Testis (tissue), 3 donors: ENCODE data around the gene MIR17HG. TPM values are rescaled to one million over a fixed set of nuclear protein-coding genes. Genes with fewer than 3 reads are reported as not detected.

Source experiments
- DNase-seq: peaks from one replicate; pipeline ENCODE4 v3.0.0-alpha.2; 2019
- H3K27ac ChIP-seq, 2 donors: fragments of 200-600 bp; sonication (generic); one replicate each; pipeline ENCODE4 v1.5.1; 2019
- H3K27me3 ChIP-seq: fragments of 200-600 bp; sonication (generic); one replicate; pipeline ENCODE4 v1.5.1; 2019
- H3K36me3 ChIP-seq: fragments of 200-600 bp; sonication (generic); one replicate; pipeline ENCODE4 v1.5.1; 2017; ENCODE audit warnings: low read depth; ENCODE audit errors: missing control alignments
- H3K4me1 ChIP-seq: fragments of 200-600 bp; sonication (generic); one replicate; pipeline ENCODE4 v1.5.1; 2019
- H3K4me3 ChIP-seq, 2 donors: fragments of 200-600 bp; sonication (generic); one replicate each; pipeline ENCODE4 v1.5.1; 2017 to 2019
- H3K9me3 ChIP-seq: fragments of 200-600 bp; sonication (generic); one replicate; pipeline ENCODE4 v1.5.1; 2017
- POLR2A ChIP-seq: fragments of 450-650 bp; IDR thresholded peaks from one replicate; pipeline ENCODE4 v1.6.1; 2017; ENCODE audit warnings: antibody characterized with exemption, mild to moderate bottlenecking, moderate library complexity
- WGBS, 2 donors: methylation state at CpG; one replicate each; pipeline ENCODE4 v1.1.5; 2018; 5-methylcytosine and 5-hydroxymethylcytosine counted together
- intact Hi-C: fragments of 100-400 bp; cut with DNase I; formaldehyde crosslinking; loops from one replicate; pipeline ENCODE4 v1.15.1; 2023; ENCODE audit warnings: low total_unique reads
- polyA plus RNA-seq: library from polyadenylated mRNA; stranded (reverse); fragments of 350-450 nt; fragmentation: Illumina TruSeq; extraction: RNeasy Lipid Tissue Mini Kit (QIAGEN cat#74804); gene quantifications from one replicate; pipeline ENCODE4 v1.2.3, GENCODE V29; 2014; ENCODE audit warnings: low read depth, low replicate concordance; ENCODE audit not compliant: insufficient read depth
- total RNA-seq, 2 donors: library from RNA; depleted of rRNA; stranded (reverse); fragments of >200 nt; gene quantifications; one replicate each; pipeline ENCODE4 v1.2.3, GENCODE V29; 2016
- TF ChIP-seq, protein P1 (sequence below), 3 experiments: fragments of 450-650 bp in 2 of 3; fragments of 200-600 bp in 1 of 3; sonication (generic) in 1 of 3; IDR thresholded peaks; one replicate each; pipeline ENCODE4 v1.5.1; 2016 to 2019; ENCODE audit warnings: antibody characterized with exemption in 3 of 3, mild to moderate bottlenecking in 2 of 3, moderate library complexity in 1 of 3

Gene MIR17HG
- total and polyA plus RNA-seq, 3 donors from 2014 or later: 3.3 to 7.7 (median 7.4) TPM

DNA sequence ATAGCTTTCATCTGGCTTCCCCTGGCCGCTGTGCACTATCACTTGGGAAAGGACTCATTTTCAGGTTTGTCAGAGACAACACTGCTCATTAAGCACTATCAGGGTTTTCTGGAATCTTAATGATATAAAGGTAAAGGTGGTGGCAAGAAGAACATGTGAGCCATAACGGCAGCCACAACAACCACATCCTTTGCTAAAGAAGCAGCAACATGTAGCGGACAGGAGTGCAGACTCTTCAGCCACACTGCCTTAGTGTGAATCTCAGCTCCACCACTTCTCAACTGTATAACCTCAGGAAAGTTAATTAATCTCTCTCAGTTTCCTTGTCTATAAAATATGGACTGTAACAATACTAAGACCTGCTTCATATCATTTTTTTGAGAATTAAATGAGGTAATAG is 24.1 kb upstream of the MIR17HG start:
- no peak overlapping the region for H3K4me3 ChIP-seq
- TF ChIP-seq, protein P1, sequence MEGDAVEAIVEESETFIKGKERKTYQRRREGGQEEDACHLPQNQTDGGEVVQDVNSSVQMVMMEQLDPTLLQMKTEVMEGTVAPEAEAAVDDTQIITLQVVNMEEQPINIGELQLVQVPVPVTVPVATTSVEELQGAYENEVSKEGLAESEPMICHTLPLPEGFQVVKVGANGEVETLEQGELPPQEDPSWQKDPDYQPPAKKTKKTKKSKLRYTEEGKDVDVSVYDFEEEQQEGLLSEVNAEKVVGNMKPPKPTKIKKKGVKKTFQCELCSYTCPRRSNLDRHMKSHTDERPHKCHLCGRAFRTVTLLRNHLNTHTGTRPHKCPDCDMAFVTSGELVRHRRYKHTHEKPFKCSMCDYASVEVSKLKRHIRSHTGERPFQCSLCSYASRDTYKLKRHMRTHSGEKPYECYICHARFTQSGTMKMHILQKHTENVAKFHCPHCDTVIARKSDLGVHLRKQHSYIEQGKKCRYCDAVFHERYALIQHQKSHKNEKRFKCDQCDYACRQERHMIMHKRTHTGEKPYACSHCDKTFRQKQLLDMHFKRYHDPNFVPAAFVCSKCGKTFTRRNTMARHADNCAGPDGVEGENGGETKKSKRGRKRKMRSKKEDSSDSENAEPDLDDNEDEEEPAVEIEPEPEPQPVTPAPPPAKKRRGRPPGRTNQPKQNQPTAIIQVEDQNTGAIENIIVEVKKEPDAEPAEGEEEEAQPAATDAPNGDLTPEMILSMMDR (IDR thresholded peaks at IDR 0.05): no peak
- TF ChIP-seq POLR2A: no peak
- no peaks in the 10 kb centered on the region for H3K27me3 ChIP-seq
- DNase-seq: no peak
- intact Hi-C loops: no loop called here
- 56 to 88% methylated on average over 3 of the region's 3 CpGs for WGBS, 2 donors
- no peak overlapping the region for H3K27ac ChIP-seq
- H3K4me1 ChIP-seq: no peaks in the 10 kb centered on the region
- no peaks in the 10 kb centered on the region for H3K9me3 ChIP-seq
- no peaks in the 10 kb centered on the region for H3K36me3 ChIP-seq

DNA sequence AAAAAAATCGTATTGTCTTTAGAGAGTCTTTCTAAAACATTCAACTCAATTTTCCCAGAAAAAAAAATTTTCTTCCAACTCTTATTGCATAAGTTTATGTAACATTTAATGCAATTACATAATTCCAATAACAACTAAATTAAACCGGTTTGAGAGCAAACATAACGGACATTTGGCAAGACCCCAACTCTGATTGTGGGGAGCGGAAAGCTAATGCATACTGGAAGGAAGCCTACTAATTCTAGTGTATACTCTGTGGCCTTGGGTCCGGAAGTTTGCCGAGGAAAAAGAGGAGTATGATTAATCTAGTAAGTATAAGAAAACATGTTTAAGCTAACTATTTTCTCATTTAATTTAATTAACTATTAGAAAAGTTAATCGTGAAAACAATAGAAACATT is 21.3 kb upstream of the MIR17HG start:
- no peaks in the 10 kb centered on the region for H3K36me3 ChIP-seq
- WGBS, 2 donors: 40 to 52% methylated on average over 7 of the region's 7 CpGs
- H3K9me3 ChIP-seq: no peaks in the 10 kb centered on the region
- intact Hi-C loops: no loop called here
- no peak for DNase-seq
- H3K4me3 ChIP-seq: no peak overlapping the region
- no peak overlapping the region for H3K27ac ChIP-seq
- no peaks in the 10 kb centered on the region for H3K27me3 ChIP-seq
- H3K4me1 ChIP-seq: no peaks in the 10 kb centered on the region
- TF ChIP-seq, protein P1 (IDR thresholded peaks at IDR 0.05): no peak
- TF ChIP-seq POLR2A: no peak

DNA sequence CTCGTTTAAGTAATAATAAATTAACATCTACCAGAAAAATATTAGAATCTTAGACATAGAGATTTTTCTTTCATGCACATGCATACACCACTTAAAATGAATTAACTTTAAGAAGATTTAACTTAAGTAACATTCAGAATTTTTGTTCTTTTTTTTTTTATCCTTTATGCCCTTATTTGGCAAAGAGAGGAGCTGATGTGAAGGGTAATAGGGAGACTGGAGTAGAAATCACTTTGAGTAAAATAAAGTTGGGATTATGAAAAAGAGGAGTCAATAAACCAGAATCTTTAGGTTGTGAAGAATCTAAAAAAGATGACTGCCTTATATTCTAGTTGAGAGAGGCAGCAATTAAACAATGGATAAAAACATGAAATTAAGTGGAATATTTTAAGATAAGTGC is 18.8 kb upstream of the MIR17HG start:
- Histone ChIP-seq H3K27ac (no peak overlapping the region), H3K4me1 (no peaks in the 10 kb centered on the region), H3K36me3 (no peaks in the 10 kb centered on the region), H3K27me3 (no peaks in the 10 kb centered on the region), H3K9me3 (no peaks in the 10 kb centered on the region), H3K4me3 (no peak overlapping the region)
- DNase-seq: no peak
- TF ChIP-seq, protein P1 (IDR thresholded peaks at IDR 0.05): no peak
- TF ChIP-seq POLR2A: no peak
- intact Hi-C loops: no loop called here
- WGBS, 2 donors: 86 to 94% methylated on average over 1 of the region's 1 CpG

DNA sequence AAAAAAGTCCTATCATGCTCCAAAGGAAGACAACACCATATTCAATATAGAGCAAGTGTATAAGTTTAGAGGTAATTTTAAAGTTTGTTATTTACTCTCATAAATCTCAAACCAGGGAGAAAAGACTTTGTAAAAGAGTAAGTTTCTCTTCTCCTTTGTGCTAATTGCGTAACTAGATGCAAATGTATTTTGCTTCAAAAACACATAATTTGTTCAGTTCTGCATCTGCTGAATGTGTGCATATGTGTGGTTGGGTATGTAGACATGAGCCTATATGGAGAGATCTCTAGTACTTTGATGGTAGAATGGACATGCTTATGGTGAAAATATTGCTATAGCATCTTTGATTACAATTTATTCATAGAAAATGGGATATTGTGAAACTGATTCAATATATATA is 17.8 kb upstream of the MIR17HG start:
- DNase-seq: no peak
- Histone ChIP-seq H3K4me1 (no peaks in the 10 kb centered on the region), H3K27ac (no peak overlapping the region), H3K27me3 (no peaks in the 10 kb centered on the region), H3K4me3 (no peak overlapping the region), H3K36me3 (no peaks in the 10 kb centered on the region), H3K9me3 (no peaks in the 10 kb centered on the region)
- 83 to 84% methylated on average over 1 of the region's 1 CpG for WGBS, 2 donors
- intact Hi-C loops: no loop called here
- TF ChIP-seq POLR2A: no peak
- TF ChIP-seq, protein P1 (IDR thresholded peaks at IDR 0.05): no peak

DNA sequence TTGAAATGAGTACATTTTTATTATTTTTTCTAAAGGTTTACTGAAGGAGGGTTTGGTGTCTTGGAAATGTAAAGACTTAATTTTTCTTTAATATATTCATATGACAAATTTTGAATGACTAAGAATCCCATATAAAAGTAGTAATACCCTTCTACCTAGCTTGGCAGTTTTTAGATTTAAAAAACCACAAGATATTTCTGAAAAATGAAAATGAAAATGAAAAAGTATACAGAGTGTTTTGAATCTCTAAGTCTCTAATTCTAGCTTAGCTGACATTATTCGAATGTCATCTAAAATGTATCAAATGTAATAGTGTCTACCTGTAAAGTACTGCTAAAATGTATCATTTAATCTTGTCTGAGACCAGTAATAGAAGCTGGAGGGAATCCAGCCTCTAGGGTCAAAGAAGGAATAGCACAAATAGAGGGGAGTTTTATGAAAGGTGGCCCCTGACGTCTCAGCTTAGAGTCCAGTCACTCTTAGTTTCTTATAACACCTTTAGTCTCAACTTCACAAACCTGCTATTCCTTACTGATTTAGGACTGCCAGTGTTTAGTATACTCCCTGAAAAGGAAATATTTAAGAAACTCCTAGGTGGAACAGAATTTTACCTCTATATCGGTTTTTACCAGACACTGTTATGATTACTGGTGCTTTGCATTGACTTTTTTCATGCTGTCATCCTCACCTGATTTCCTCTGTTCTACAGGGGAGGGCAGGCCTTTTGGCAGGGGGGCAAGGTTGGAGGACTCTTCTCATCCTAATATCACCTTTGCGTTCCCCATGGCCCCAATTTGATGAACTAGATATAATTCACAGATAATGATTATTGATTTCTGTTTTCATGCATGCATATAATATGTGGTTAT is 16.2 kb upstream of the MIR17HG start:
- Histone ChIP-seq H3K4me1 (no peaks in the 10 kb centered on the region), H3K4me3 (no peak overlapping the region), H3K9me3 (no peaks in the 10 kb centered on the region), H3K36me3 (no peaks in the 10 kb centered on the region), H3K27ac (no peak overlapping the region), H3K27me3 (no peaks in the 10 kb centered on the region)
- 64 to 78% methylated on average over 4 of the region's 4 CpGs for WGBS, 2 donors
- DNase-seq: no peak
- intact Hi-C loops: no loop called here
- TF ChIP-seq POLR2A: no peak
- TF ChIP-seq, protein P1 (IDR thresholded peaks at IDR 0.05): no peak
